Heart left ventricle (tissue), 13 donors: ENCODE data around the gene CGRRF1.

ENCODE experiments used
- POLR2A ChIP-seq, 2 donors: fragments of 450-650 bp; IDR thresholded peaks; one replicate each; pipeline ENCODE4 v1.6.1; 2017; ENCODE audit warnings: antibody characterized with exemption in 2 of 2, mild to moderate bottlenecking in 2 of 2, moderate library complexity in 2 of 2
- TF ChIP-seq, protein P1 (sequence below), 12 donors: fragments of 200-600 bp; sonication (generic) in 4 of 12; IDR thresholded peaks; one replicate each; pipeline versions ENCODE4 v1.5.0 to v1.8.0; 2018 to 2022; ENCODE audit warnings: antibody characterized with exemption in 12 of 12, mild to moderate bottlenecking in 5 of 12
- donor health status: ischemic (EF 13 %, LVEDD 7.1; RV severe dilation, severe dysfunction).
- donor health status: DM: no; HTN: yes; CAD: no.
- donor health status: DM: no; HTN: no; CAD: no.
- donor health status: ischemic (EF 25% LVEDD 6.9; RV normal size, moderate dysfunction).
- donor health status: ischemic (EF 25% LVEDD 5.7; RV mildly dilated, moderate dysfunction).
- donor health status: ischemic (EF 35%, LVEDD 5.7; RV mildly dilated, moderate dysfunction).
- donor health status: nonischemic (EF 11% LVEDD 7.7; RV severe dilation, severe dysfunction).
- donor health status: DM: yes; HTN: yes; CAD: no.
- donor health status: PGD.
- donor health status: ischemic (EF 29% LVEDD 5.4; RV normal size, mild dysfunction).
- donor health status: nonischemic (EF 23%, LVEDD 6.1; RV moderate dilation, normal function).

DNA sequence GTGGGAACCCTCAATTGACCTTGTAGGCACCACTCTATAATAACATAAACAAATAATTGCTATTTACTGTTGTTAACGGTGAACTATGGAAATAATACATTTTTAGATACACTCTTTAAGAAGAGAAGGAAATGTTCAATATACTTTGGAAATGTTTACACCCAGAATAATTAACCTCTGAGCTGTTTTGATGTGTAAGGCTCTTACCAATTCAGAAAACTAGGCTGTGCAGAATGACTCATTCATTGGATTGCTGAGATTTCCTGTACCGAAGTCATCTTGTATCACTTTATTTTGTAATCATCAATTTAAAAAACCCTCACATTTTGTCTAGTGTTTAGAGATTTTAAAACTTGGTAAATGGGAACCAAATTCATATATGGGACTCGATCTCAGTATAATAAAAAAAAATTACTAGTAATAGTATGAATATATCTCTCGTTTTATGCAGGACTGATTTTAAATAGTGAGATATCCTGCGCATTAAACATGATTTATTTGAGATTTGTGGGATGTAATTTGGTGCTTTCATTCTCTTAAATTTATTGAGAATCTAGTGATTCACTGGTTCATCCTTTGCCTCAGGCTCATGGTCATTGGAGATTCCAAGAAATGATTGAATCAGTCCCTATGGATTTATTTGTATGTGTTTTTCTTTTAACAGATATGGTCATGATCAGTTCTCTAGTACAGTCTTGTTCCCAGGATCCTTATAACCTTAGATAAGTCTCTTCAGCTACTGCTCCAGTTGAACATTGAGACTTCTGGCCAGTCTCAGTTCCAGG lies 61.1 kb downstream of the CGRRF1 start:
- TF ChIP-seq, protein P1, sequence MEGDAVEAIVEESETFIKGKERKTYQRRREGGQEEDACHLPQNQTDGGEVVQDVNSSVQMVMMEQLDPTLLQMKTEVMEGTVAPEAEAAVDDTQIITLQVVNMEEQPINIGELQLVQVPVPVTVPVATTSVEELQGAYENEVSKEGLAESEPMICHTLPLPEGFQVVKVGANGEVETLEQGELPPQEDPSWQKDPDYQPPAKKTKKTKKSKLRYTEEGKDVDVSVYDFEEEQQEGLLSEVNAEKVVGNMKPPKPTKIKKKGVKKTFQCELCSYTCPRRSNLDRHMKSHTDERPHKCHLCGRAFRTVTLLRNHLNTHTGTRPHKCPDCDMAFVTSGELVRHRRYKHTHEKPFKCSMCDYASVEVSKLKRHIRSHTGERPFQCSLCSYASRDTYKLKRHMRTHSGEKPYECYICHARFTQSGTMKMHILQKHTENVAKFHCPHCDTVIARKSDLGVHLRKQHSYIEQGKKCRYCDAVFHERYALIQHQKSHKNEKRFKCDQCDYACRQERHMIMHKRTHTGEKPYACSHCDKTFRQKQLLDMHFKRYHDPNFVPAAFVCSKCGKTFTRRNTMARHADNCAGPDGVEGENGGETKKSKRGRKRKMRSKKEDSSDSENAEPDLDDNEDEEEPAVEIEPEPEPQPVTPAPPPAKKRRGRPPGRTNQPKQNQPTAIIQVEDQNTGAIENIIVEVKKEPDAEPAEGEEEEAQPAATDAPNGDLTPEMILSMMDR (IDR thresholded peaks at IDR 0.05) = no peak
- no peak for TF ChIP-seq POLR2A (IDR thresholded peaks at IDR 0.05)
